Stimulated activated CD8-positive, alpha-beta memory T cell treated with anti-CD3 and anti-CD28 coated beads, Interleukin-4, amount 100 ng/mL, for 48 hours (primary cell): Measurements from ENCODE around the gene OVCH1.

ENCODE experiments used
- DNase-seq: peaks from one replicate; pipeline ENCODE4 v3.0.0-alpha.2; 2020

The OVCH1 gene

DNA sequence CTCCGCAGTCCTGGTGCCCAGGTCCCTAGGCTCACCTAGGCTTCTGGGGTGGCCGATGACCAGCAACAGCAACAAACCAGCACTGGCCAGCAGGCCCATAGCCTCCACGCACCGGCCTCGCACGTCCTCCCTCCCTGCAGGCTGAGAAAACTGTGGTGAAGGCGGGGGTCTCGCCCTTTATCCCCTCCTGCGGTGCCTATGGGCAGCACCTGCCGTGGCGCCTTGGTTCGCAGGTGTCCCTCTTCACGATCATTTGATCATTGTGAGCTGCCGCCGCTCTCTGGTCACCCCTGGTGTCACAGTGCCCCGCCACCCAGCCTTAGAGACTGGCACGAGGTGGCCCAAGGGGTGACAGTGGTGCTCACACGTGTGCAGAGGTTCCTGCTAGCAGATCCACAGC, at the start of gene OVCH1:
OVCH1 (minus strand) TSS at position 99 of the 400 bp plus-strand sequence; CDS start at position 99, 0 bp downstream.
- no peak for DNase-seq

GRCh38 chr12:29547151-29547632, 49.7 kb upstream of the OVCH1 start:
- no peak for DNase-seq

DNA sequence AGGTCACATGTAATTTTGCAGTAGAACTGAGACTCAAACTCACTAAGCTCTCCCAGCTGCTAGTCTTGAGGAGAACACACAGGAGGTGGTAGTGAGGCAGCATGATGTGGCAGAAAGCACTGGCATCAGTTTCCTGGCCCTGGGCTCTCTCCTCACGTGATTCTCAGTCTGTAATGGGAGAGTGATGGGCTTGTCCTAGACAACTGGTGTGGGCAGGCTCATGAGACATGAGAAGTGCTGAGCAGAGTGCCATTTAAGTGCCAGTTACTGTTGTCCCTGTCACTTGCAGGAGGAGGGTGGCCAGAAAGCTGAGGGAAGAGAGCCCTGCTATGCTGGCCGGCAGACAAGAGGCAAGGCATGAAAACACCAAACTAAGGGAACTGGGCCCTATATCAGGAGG, 48.5 kb upstream of the OVCH1 start:
- no peak for DNase-seq

- DNase-seq: no peak
Observed at GRCh38 chr12:29545102-29545467, 47.6 kb upstream of the OVCH1 start.

DNA sequence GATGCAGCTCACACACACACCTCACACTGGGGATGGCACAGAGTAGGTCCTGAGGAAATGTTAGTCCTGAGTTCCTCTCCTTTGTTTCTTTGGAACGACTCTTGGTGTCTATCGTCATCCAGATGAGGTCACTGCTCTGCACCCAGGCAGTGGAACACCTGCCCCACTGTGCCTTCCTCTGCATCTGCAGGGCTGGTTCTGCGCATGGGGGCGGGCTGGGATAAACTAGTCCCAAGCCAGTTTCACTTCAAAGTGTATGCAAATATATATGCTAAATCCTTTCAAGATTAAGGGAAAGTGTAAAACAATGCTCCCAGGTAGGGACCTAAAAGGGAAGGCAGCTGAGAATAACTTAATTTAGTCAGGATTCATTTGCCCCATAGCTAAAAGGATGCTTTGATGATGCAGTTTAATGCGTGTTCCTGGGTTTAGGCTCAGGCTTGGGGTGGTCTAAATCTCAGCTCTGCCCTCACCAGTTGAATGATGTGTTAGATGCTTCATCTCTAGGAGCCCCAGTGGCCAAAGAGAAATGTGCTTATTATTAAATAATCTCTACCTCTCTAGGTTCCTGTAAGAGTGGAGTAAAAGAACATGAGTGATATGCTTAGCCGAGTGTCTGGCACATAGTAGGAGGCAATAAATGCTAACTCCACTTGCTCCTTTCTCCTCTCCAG, 47.1 kb upstream of the OVCH1 start:
- DNase-seq: no peak

DNA sequence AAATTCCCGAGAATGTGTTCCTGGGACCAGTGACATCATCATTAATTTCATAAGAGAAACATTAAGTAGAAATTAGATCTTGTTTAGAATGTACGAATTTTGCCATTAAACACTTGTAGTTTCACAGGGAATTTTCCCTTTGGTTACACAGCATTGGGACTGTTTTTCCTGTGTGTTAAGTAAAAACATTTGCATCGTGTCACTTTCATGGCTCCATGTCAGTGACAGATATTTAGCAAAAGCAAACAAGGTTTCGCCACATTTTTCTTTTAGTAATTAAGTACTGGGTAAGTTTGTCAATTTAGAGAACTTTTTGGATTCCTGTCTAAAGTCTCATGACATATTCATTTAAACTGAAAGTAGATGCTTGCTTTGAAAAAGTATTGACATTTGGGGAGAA, 45.5 kb upstream of the OVCH1 start:
- DNase-seq: no peak

DNA sequence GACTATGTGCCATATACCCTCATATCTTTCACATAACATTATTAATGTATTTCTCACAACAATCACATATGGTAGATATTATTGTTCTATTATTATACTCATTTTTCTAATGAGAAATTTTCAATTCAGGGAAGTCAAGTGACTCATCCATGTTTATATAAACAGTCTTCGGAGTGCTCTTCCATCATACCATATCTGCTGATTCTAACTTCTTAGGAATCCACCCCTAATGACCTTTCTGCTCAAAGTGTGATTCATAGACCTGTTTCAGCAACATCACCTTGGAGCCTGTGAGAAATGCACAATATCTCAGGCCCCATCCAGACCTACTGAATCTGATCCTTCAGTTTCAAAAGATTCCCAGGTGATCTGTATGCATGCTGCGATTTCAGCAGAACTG, 39.8 kb upstream of the OVCH1 start:
- no peak for DNase-seq

- no peak for DNase-seq
Observed at GRCh38 chr12:29534935-29535334, 37.4 kb upstream of the OVCH1 start.

DNA sequence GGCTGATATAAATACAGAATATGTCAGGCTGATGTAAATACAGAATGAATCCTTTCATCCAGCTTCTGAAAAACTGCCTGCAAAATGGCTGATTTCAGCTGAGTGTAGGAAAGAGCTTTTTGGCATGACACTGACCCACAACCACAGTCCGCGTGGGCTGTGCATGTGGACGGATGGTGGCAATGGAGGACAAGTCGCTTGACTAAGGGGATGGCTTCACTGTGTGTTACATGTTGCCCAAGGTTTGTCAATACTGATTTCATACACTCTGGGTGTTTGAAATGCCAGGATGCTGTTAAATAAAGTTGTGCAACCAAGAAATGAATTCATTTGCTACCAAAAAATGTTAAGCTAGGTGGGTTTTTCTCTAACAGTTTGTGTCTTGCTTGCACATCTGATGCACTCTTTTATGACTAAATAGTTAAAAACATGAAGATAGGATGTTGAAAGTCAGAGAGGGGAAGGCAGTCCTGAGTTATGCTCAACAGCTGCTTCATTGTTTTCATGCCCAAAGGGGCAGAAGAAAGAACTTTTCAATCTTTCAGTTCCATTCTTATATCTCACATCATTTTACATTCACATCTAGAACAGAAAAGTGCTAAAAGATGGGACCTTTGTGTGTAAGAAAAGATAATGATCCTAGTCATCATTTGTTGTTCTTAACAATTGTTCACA, 36.5 kb upstream of the OVCH1 start:
- no peak for DNase-seq

DNA sequence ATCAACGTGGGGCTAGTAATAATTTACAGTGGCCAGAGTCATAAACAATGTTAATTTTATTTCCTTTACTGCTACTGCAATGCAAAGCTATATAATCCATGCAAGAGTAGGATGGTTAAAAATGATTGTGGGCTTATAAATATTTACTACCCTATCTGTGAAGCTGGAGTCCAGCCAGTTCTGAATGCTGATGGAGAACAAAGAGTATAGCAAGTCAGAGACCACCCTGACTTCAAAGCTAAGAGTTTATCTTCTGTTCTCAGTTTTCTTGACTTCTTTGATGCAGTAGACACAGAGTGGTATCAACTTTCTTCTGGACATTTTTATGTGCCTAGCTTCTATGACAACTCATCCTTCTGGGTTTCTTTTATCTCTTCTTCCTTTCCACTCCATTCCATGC, 34.0 kb upstream of the OVCH1 start:
- DNase-seq: no peak

DNA sequence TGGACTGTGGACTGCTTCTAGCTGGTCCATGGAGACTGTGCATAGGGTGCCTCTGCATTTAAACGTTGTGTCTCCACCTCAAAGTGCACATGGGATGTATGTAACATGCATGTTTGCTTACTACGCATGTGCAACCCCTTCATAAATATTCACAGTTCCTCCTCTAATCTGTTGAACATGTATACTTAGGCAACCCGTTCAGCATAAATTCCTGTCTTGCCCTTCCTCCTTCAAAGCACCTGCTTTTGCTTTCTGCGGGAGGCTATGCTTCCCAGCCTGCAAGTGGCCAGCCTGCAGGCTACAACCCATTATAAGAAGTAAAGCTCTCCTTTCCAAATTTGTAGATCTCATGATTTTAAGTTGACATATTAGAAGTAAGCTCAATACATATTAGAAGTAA, 33.0 kb upstream of the OVCH1 start:
- DNase-seq: no peak

GRCh38 chr12:29528161-29528560, 30.7 kb upstream of the OVCH1 start:
- no peak for DNase-seq

GRCh38 chr12:29521951-29522350, 24.5 kb upstream of the OVCH1 start:
- no peak for DNase-seq

DNA sequence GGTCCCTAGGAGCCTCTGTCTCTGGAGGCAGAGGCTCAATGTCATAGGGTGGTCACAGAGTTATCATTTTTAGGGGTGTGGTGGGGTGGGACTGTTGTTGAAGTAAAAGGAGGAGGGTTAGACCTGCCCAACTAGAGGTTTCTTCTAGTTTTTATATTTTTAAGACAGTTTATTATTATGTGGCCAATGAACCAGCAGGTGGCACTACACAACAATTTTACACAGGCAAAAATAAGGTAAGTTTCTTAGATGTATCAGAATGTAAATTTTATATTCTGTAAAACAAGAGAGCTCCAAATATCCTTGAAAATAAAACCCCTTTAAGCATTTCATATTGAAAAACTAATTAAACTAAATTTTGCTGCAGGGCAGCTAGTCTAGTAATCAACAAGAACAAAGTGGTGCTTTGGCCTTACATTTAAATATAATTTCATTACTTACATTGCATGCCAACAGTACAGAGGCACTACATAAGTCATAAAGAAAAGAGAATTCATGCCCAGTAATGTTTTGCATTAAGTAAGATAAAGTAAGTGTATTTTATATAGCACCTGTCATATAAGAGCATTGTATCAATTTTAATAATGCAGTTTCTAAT, 22.2 kb upstream of the OVCH1 start:
- peak; percentile 36 for DNase-seq

DNA sequence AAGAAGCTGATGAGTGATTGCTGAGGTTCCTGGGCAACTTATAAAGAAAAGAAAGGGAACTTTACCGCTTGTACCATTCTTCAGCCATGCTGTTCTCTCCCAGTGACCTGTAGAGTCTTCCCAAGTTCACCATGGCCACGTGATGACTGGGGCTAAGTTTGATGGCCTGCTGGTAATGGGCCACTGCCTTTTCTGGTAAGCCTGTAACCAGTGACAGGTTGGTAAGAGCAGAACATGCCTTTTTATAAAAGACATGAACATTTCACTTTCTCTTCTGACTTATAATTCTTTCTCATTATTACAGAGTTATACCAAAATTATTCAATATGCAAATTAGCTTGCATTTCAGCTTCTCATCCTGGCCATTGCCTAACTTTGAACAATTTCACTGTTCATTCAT, 20.9 kb upstream of the OVCH1 start:
- DNase-seq: no peak

DNA sequence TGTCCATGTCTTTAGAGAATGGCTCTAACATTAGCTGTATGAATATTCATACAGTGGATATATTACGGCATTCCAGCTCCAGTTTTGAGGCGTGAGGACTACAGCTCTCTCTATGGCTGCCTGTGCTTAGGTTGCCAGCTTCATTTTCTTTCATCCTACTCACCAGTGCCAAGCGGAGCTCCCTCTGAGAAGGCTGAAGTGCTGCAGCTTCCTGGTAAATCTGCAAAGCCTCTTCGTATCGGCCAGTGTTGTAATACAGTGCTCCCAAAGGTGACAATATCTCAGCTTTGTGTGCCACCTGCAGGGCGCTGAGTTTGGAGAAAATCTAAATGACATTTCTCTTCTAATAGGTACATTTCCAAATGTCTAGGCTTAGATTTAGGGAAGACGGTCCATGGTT, 19.8 kb upstream of the OVCH1 start:
- no peak for DNase-seq

- DNase-seq: no peak
Observed at GRCh38 chr12:29516431-29516875, 19.0 kb upstream of the OVCH1 start.

- no peak for DNase-seq
Observed at GRCh38 chr12:29510591-29511185, 13.2 kb upstream of the OVCH1 start.

DNA sequence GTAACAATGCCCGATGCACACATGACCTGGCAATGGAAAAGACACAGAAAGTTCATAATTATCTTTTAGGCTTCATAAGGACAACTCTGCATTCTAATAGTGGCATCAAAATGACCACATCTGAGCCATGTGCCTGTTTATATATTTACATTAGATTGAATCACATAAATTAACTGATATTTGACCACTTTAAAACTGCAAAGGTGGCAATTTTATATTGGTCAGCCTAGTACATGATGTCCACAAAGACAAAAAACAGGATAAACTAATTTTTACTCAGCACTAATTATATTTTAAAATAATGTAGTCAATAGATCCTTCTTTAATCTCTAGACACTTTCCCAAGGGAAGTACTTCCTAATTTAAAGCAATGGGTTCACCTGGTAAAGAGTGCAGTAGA, 12.0 kb upstream of the OVCH1 start:
- no peak for DNase-seq

DNA sequence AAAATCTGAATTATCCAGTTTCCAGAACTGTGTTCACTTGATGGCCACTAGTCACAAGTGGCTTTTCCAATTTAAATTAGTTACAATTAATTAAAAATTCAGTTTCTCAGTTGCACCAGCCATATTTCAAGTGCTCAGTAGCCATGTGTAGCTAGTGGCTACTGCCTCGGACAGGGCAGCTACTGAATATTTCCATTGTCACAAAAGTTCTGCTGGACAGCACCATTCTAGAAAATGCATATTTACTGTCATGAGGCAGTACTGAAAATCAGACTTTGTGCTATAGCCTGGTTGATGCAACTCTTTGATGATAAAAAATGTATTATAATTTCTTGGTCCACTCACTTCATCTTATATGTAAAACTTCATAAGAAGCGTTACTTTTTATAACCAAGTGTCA, 11.5 kb upstream of the OVCH1 start:
- no peak for DNase-seq

DNA sequence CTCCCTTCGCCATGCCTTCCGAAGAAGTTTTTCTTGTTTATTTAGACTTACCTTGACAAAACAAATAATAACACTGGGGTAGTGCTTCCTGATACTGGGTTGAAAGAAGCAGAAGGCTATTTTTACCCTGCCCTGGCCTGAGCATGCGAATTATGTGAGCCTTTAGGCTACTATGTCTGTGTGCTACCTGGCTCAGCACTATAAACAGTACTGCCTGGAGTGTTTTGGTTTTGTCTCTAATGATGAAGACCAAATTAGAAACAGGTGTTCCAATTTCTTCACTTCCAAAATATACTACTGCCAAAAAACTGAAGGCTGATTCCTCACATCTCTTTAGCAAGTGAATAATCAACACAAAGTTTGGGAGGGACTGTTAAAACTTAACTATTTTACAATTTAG, 7.6 kb upstream of the OVCH1 start:
- DNase-seq: no peak

DNA sequence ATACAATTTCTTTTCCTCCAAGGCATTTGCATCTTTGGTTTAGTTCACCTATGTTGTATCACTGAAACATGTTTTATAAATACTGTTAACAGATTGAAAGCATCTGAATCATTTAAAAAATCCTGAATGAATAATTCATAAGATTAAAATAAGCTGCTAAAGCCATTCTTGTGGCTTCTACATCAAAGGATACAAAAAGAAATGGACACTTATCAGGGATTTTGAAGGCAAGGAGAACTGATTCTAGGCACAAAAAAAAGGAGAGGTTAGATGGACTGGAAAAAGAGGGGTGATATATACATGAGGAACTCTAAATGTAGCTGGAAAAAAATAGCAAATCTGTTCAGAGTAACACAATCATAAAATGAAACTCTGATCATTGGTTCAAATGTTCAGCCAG, 5.8 kb upstream of the OVCH1 start:
- DNase-seq: no peak

- no peak for DNase-seq
Observed at GRCh38 chr12:29499235-29499634, 1.7 kb upstream of the OVCH1 start.

GRCh38 chr12:29492891-29493290, 4.6 kb downstream of the OVCH1 start:
- no peak for DNase-seq
